ENCODE data around the gene PRRC2A.
A peak's percentile ranks its signal among the peaks of the same experiment; 100 is the strongest.

Gene PRRC2A

DNA sequence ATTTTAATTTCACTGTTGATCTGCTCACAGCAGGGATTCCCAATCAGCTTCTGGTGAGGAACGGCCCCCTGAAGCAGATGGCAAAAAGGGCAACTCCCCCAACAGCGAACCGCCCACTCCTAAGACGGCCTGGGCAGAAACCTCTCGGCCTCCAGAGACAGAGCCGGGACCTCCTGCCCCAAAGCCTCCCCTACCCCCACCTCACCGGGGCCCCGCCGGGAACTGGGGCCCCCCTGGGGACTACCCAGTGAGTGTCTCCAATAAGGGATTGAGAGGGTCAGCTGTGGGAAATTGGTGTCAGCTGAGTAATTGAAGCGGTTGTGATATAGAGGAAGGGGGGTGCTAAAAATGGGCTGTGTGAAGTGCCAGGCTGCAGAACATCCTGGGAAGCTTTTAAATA, 6.4 kb downstream of the PRRC2A start:
- H3K9me3 ChIP-seq (replicated peaks in 1 of 2; ENCODE audit: control insufficient read depth in 2 of 2, insufficient read depth in 1 of 2, low read depth in 1 of 2, low read length in 2 of 2) = no peaks in the 10 kb centered on the region
- no peak overlapping the region for H2BK120ac ChIP-seq (ENCODE audit: low read depth, low read length)
- H4K91ac ChIP-seq (ENCODE audit: low read depth, low read length, poor library complexity) = no peak overlapping the region
- WGBS, 2 donors (ENCODE audit: extremely low coverage in 2 of 2, insufficient read length in 2 of 2, insufficient replicate concordance in 1 of 2) = no CpG with 5 or more reads among the region's 10 CpGs
- no peak overlapping the region for H4K8ac ChIP-seq (ENCODE audit: low read depth, low read length)
- no peak overlapping the region for H3K9ac ChIP-seq (ENCODE audit: low read depth, low read length, poor library complexity)
- H3K4me2 ChIP-seq (ENCODE audit: insufficient read depth, low read length, poor library complexity, severe bottlenecking) = no peak overlapping the region
- DNase-seq (ENCODE audit: low spot score) = no peak
- H3K36me3 ChIP-seq (replicated peaks in 1 of 2; ENCODE audit: control insufficient read depth in 2 of 2, insufficient read depth in 2 of 2, low read length in 2 of 2) = peaks cover 75 to 100% of the 10 kb centered on the region in 2 donors
- peaks cover 5 to 7% of the 10 kb centered on the region in 2 donors for H3K4me1 ChIP-seq (ENCODE audit: control insufficient read depth in 2 of 2, insufficient read depth in 1 of 2, low read depth in 1 of 2, low read length in 2 of 2)
- no peak overlapping the region for H3K27ac ChIP-seq (replicated peaks; ENCODE audit: low read length)
- no peak overlapping the region for H3K4me3 ChIP-seq (ENCODE audit: low read length in 2 of 2)
- H3K23ac ChIP-seq (ENCODE audit: low read depth, low read length, poor library complexity) = no peak overlapping the region
- no peak overlapping the region for H2BK5ac ChIP-seq (ENCODE audit: low read length)
- H3K79me1 ChIP-seq (ENCODE audit: low read depth, low read length) = peaks cover 7% of the 10 kb centered on the region
- H2BK12ac ChIP-seq (ENCODE audit: low read length) = no peak overlapping the region
- no peak overlapping the region for H3K18ac ChIP-seq (ENCODE audit: low read length)
- H2AFZ ChIP-seq (ENCODE audit: low read length) = no peak overlapping the region
- no peak overlapping the region for H3K4ac ChIP-seq (ENCODE audit: low read length)
- no peaks in the 10 kb centered on the region for H3K27me3 ChIP-seq (ENCODE audit: control insufficient read depth in 3 of 3, insufficient read depth in 3 of 3, low read depth in 1 of 3, low read length in 3 of 3)
- H2BK15ac ChIP-seq (ENCODE audit: low read length) = no peak overlapping the region
- H3K14ac ChIP-seq (ENCODE audit: low read length) = no peak overlapping the region
- no peak overlapping the region for H2AK5ac ChIP-seq (ENCODE audit: low read depth, low read length)

- WGBS, 2 donors (ENCODE audit: extremely low coverage in 2 of 2, insufficient read length in 2 of 2, insufficient replicate concordance in 1 of 2) = no CpG with 5 or more reads among the region's 19 CpGs
- Histone ChIP-seq H2BK5ac (ENCODE audit: low read length) (no peak overlapping the region), H3K79me1 (ENCODE audit: low read depth, low read length) (peaks cover 15% of the 10 kb centered on the region), H3K9me3 (replicated peaks in 1 of 2; ENCODE audit: control insufficient read depth in 2 of 2, insufficient read depth in 1 of 2, low read depth in 1 of 2, low read length in 2 of 2) (no peaks in the 10 kb centered on the region), H3K9ac (ENCODE audit: low read depth, low read length, poor library complexity) (peak overlapping the region; percentile 45), H3K27ac (replicated peaks; ENCODE audit: low read length) (no peak overlapping the region), H2BK120ac (ENCODE audit: low read depth, low read length) (no peak overlapping the region), H4K8ac (ENCODE audit: low read depth, low read length) (no peak overlapping the region), H3K14ac (ENCODE audit: low read length) (no peak overlapping the region), H2AK5ac (ENCODE audit: low read depth, low read length) (no peak overlapping the region), H3K4me1 (ENCODE audit: control insufficient read depth in 2 of 2, insufficient read depth in 1 of 2, low read depth in 1 of 2, low read length in 2 of 2) (no peaks in the 10 kb centered on the region), H3K4me3 (ENCODE audit: low read length in 2 of 2) (no peak overlapping the region), H2BK15ac (ENCODE audit: low read length) (no peak overlapping the region), H3K27me3 (ENCODE audit: control insufficient read depth in 3 of 3, insufficient read depth in 3 of 3, low read depth in 1 of 3, low read length in 3 of 3) (no peaks in the 10 kb centered on the region), H3K4me2 (ENCODE audit: insufficient read depth, low read length, poor library complexity, severe bottlenecking) (no peak overlapping the region), H3K18ac (ENCODE audit: low read length) (no peak overlapping the region), H4K91ac (ENCODE audit: low read depth, low read length, poor library complexity) (peak overlapping the region; percentile 60), H2AFZ (ENCODE audit: low read length) (no peak overlapping the region), H2BK12ac (ENCODE audit: low read length) (no peak overlapping the region), H3K4ac (ENCODE audit: low read length) (no peak overlapping the region), H3K23ac (ENCODE audit: low read depth, low read length, poor library complexity) (no peak overlapping the region), H3K36me3 (replicated peaks in 1 of 2; ENCODE audit: control insufficient read depth in 2 of 2, insufficient read depth in 2 of 2, low read length in 2 of 2) (peaks cover 75 to 100% of the 10 kb centered on the region in 2 donors)
- DNase-seq (ENCODE audit: low spot score) = no peak
Observed at GRCh38 chr6:31627690-31628287, 7.3 kb downstream of the PRRC2A start.

GRCh38 chr6:31629014-31629413, 8.5 kb downstream of the PRRC2A start:
- Histone ChIP-seq H3K27ac (replicated peaks; ENCODE audit: low read length) (no peak overlapping the region), H3K14ac (ENCODE audit: low read length) (no peak overlapping the region), H3K27me3 (ENCODE audit: control insufficient read depth in 3 of 3, insufficient read depth in 3 of 3, low read depth in 1 of 3, low read length in 3 of 3) (no peaks in the 10 kb centered on the region), H3K4ac (ENCODE audit: low read length) (no peak overlapping the region), H3K18ac (ENCODE audit: low read length) (no peak overlapping the region), H3K4me3 (ENCODE audit: low read length in 2 of 2) (no peak overlapping the region), H4K91ac (ENCODE audit: low read depth, low read length, poor library complexity) (no peak overlapping the region), H3K4me2 (ENCODE audit: insufficient read depth, low read length, poor library complexity, severe bottlenecking) (no peak overlapping the region), H3K36me3 (replicated peaks in 1 of 2; ENCODE audit: control insufficient read depth in 2 of 2, insufficient read depth in 2 of 2, low read length in 2 of 2) (peaks cover 80 to 100% of the 10 kb centered on the region in 2 donors), H2BK120ac (ENCODE audit: low read depth, low read length) (no peak overlapping the region), H3K4me1 (ENCODE audit: control insufficient read depth in 2 of 2, insufficient read depth in 1 of 2, low read depth in 1 of 2, low read length in 2 of 2) (no peaks in the 10 kb centered on the region), H2AK5ac (ENCODE audit: low read depth, low read length) (no peak overlapping the region), H3K23ac (ENCODE audit: low read depth, low read length, poor library complexity) (no peak overlapping the region), H2BK12ac (ENCODE audit: low read length) (no peak overlapping the region), H2AFZ (ENCODE audit: low read length) (no peak overlapping the region), H2BK15ac (ENCODE audit: low read length) (no peak overlapping the region), H3K9me3 (replicated peaks in 1 of 2; ENCODE audit: control insufficient read depth in 2 of 2, insufficient read depth in 1 of 2, low read depth in 1 of 2, low read length in 2 of 2) (no peaks in the 10 kb centered on the region), H3K79me1 (ENCODE audit: low read depth, low read length) (peaks cover 12% of the 10 kb centered on the region), H2BK5ac (ENCODE audit: low read length) (no peak overlapping the region), H3K9ac (ENCODE audit: low read depth, low read length, poor library complexity) (no peak overlapping the region), H4K8ac (ENCODE audit: low read depth, low read length) (no peak overlapping the region)
- no CpG with 5 or more reads among the region's 7 CpGs for WGBS, 2 donors (ENCODE audit: extremely low coverage in 2 of 2, insufficient read length in 2 of 2, insufficient replicate concordance in 1 of 2)
- no peak for DNase-seq (ENCODE audit: low spot score)

DNA sequence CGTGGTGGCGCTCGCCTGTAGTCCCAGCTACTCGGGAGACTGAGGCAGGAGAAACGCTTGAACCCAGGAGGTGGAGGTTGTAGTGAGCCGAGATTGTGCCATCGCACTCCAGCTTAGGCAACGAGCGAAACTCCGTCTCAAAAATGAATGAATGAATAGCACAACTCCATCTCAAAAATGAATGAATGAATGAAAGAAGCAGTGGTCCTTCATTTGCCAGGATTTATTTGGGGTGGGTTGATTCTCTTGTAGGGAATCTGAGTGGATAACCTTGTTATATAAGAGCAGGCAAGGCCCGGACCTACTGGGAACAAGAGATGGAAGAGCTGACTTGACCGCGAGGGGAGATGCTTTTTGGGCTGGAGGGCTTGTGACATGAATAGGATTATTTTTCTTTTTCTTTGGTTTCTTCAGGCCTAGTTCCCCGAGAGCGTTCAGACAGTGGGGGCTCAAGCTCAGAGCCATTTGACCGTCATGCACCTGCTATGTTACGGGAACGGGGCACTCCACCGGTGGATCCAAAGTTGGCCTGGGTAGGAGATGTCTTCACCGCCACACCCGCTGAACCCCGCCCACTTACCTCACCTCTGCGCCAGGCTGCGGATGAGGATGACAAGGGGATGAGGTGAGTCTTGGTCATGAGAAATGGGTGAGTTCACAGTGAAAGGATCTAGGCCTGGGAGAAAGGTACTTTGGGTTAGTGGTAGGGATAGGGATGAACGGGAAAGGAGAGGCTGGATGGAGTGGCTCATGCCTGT, 9.8 kb downstream of the PRRC2A start:
- H3K27me3 ChIP-seq (ENCODE audit: control insufficient read depth in 3 of 3, insufficient read depth in 3 of 3, low read depth in 1 of 3, low read length in 3 of 3) = no peaks in the 10 kb centered on the region
- no peak overlapping the region for H2BK15ac ChIP-seq (ENCODE audit: low read length)
- no peak for DNase-seq (ENCODE audit: low spot score)
- no peak overlapping the region for H3K18ac ChIP-seq (ENCODE audit: low read length)
- H2AK5ac ChIP-seq (ENCODE audit: low read depth, low read length) = no peak overlapping the region
- H3K4me3 ChIP-seq (ENCODE audit: low read length in 2 of 2) = no peak overlapping the region
- peaks cover 10% of the 10 kb centered on the region for H3K79me1 ChIP-seq (ENCODE audit: low read depth, low read length)
- H2BK120ac ChIP-seq (ENCODE audit: low read depth, low read length) = no peak overlapping the region
- peaks cover 81 to 100% of the 10 kb centered on the region in 2 donors for H3K36me3 ChIP-seq (replicated peaks in 1 of 2; ENCODE audit: control insufficient read depth in 2 of 2, insufficient read depth in 2 of 2, low read length in 2 of 2)
- no peak overlapping the region for H2AFZ ChIP-seq (ENCODE audit: low read length)
- no peaks in the 10 kb centered on the region for H3K4me1 ChIP-seq (ENCODE audit: control insufficient read depth in 2 of 2, insufficient read depth in 1 of 2, low read depth in 1 of 2, low read length in 2 of 2)
- no peak overlapping the region for H4K8ac ChIP-seq (ENCODE audit: low read depth, low read length)
- peak overlapping the region; percentile 1 for H3K9ac ChIP-seq (ENCODE audit: low read depth, low read length, poor library complexity)
- H3K27ac ChIP-seq (replicated peaks; ENCODE audit: low read length) = no peak overlapping the region
- H2BK5ac ChIP-seq (ENCODE audit: low read length) = no peak overlapping the region
- no peak overlapping the region for H3K4ac ChIP-seq (ENCODE audit: low read length)
- no peak overlapping the region for H3K23ac ChIP-seq (ENCODE audit: low read depth, low read length, poor library complexity)
- H3K14ac ChIP-seq (ENCODE audit: low read length) = no peak overlapping the region
- H3K4me2 ChIP-seq (ENCODE audit: insufficient read depth, low read length, poor library complexity, severe bottlenecking) = no peak overlapping the region
- H2BK12ac ChIP-seq (ENCODE audit: low read length) = no peak overlapping the region
- WGBS, 2 donors (ENCODE audit: extremely low coverage in 2 of 2, insufficient read length in 2 of 2, insufficient replicate concordance in 1 of 2) = no CpG with 5 or more reads among the region's 25 CpGs
- no peak overlapping the region for H4K91ac ChIP-seq (ENCODE audit: low read depth, low read length, poor library complexity)
- no peaks in the 10 kb centered on the region for H3K9me3 ChIP-seq (replicated peaks in 1 of 2; ENCODE audit: control insufficient read depth in 2 of 2, insufficient read depth in 1 of 2, low read depth in 1 of 2, low read length in 2 of 2)
